ENCODE measurements around the gene SH3TC2.

The SH3TC2 gene

GRCh38 chr5:149063017-149063687 is at the start of gene SH3TC2:
Gene SH3TC2 (minus strand): TSS chr5:149063062. CDS start chr5:149063022, 40 bp downstream.
- TF ChIP-seq ZFX (IDR thresholded peaks at IDR 0.05) (no peak), CTCF (conservative IDR thresholded peaks at IDR 0.05) (no peak)
- no peak within 1 kb of the TSS for H3K27ac ChIP-seq

GRCh38 chr5:149110406-149110805 is 47.5 kb upstream of the SH3TC2 start:
- H3K27ac ChIP-seq, result no peak overlapping the region

GRCh38 chr5:149108651-149109280 is 45.9 kb upstream of the SH3TC2 start:
- TF ChIP-seq CTCF (conservative IDR thresholded peaks at IDR 0.05), result no peak
- no peak for TF ChIP-seq ZFX (IDR thresholded peaks at IDR 0.05)
- H3K27ac ChIP-seq, result no peak overlapping the region

More at GRCh38 chr5:149110406-149110805, 47.5 kb upstream of the SH3TC2 start:
- TF ChIP-seq ZFX (IDR thresholded peaks at IDR 0.05), result no peak
- TF ChIP-seq CTCF (conservative IDR thresholded peaks at IDR 0.05), result no peak

- TF ChIP-seq ZFX (IDR thresholded peaks at IDR 0.05), result no peak
- no peak for TF ChIP-seq CTCF (conservative IDR thresholded peaks at IDR 0.05)
- no peak overlapping the region for H3K27ac ChIP-seq
These were observed 37.5 kb upstream of the SH3TC2 start for GRCh38 chr5:149100331-149100730.

- H3K27ac ChIP-seq, result no peak overlapping the region
- no peak for TF ChIP-seq ZFX (IDR thresholded peaks at IDR 0.05)
- no peak for TF ChIP-seq CTCF (conservative IDR thresholded peaks at IDR 0.05)
These were observed 37.1 kb upstream of the SH3TC2 start for GRCh38 chr5:149099920-149100319.

GRCh38 chr5:149094996-149095395 is 32.1 kb upstream of the SH3TC2 start:
- no peak overlapping the region for H3K27ac ChIP-seq
- no peak for TF ChIP-seq ZFX (IDR thresholded peaks at IDR 0.05)
- no peak for TF ChIP-seq CTCF (conservative IDR thresholded peaks at IDR 0.05)

GRCh38 chr5:149093625-149094024 is 30.8 kb upstream of the SH3TC2 start:
- H3K27ac ChIP-seq, result no peak overlapping the region
- TF ChIP-seq CTCF (conservative IDR thresholded peaks at IDR 0.05), result no peak
- no peak for TF ChIP-seq ZFX (IDR thresholded peaks at IDR 0.05)

All from C4-2B (cell line).